ENCODE measurements around the gene SCNN1A. TPM values are rescaled to one million over a fixed set of nuclear protein-coding genes. Genes with fewer than 3 reads are reported as not detected.

The SCNN1A gene
- total and polyA plus RNA-seq, 2 donors (not counting 1 experiment from before 2014, with no cell fraction given) = under 0.01 to 0.05 TPM

GRCh38 chr12:6386491-6386890 lies 11.1 kb upstream of the SCNN1A start:
- H3K9me3 ChIP-seq (ENCODE audit: control insufficient read depth, insufficient read depth, low read depth, low read length) = no peaks in the 10 kb centered on the region
- H3K27me3 ChIP-seq (ENCODE audit: control insufficient read depth, insufficient read depth, low read length) = no peaks in the 10 kb centered on the region
- no peak overlapping the region for H2AFZ ChIP-seq (ENCODE audit: low read length)
- peaks cover 19% of the 10 kb centered on the region for H3K4me1 ChIP-seq (ENCODE audit: control insufficient read depth, extremely low read depth, insufficient read depth, low read length)
- H3K9ac ChIP-seq (ENCODE audit: insufficient read depth, low read length) = no peak overlapping the region
- TF ChIP-seq CTCF (conservative IDR thresholded peaks at IDR 0.05 in 1 of 2, IDR thresholded peaks at IDR 0.05 in 1 of 2; ENCODE audit: low read depth in 1 of 2, low read length in 2 of 2) (no peak), EZH2 (IDR thresholded peaks at IDR 0.05; ENCODE audit: low read length, missing control alignments) (no peak)
- no peaks in the 10 kb centered on the region for H4K20me1 ChIP-seq (ENCODE audit: control insufficient read depth, extremely low read depth, insufficient read depth, low read length)
- H3K4me2 ChIP-seq (ENCODE audit: extremely low read depth, insufficient read depth, low read length) = peak overlapping the region; percentile 33
- H3K36me3 ChIP-seq (ENCODE audit: control insufficient read depth, insufficient read depth, low read length) = peaks cover 20% of the 10 kb centered on the region
- no peak for DNase-seq (ENCODE audit: low read depth in 2 of 2)
- H3K27ac ChIP-seq (ENCODE audit: insufficient read depth, low read length) = no peak overlapping the region
- H3K4me3 ChIP-seq (replicated peaks in 1 of 4; ENCODE audit: control extremely low read depth in 1 of 4, insufficient read depth in 1 of 4, low read depth in 3 of 4, low read length in 4 of 4) = peak overlapping the region in 1 of 4 experiments; percentile 22
- peaks cover 19% of the 10 kb centered on the region for H3K79me2 ChIP-seq (ENCODE audit: control insufficient read depth, insufficient read depth, low read length)

GRCh38 chr12:6386038-6386437 lies 10.7 kb upstream of the SCNN1A start:
- H4K20me1 ChIP-seq (ENCODE audit: control insufficient read depth, extremely low read depth, insufficient read depth, low read length) = no peaks in the 10 kb centered on the region
- H3K27me3 ChIP-seq (ENCODE audit: control insufficient read depth, insufficient read depth, low read length) = no peaks in the 10 kb centered on the region
- DNase-seq (ENCODE audit: low read depth in 2 of 2) = no peak
- H3K27ac ChIP-seq (ENCODE audit: insufficient read depth, low read length) = no peak overlapping the region
- H2AFZ ChIP-seq (ENCODE audit: low read length) = no peak overlapping the region
- peaks cover 19% of the 10 kb centered on the region for H3K79me2 ChIP-seq (ENCODE audit: control insufficient read depth, insufficient read depth, low read length)
- no peak overlapping the region for H3K9ac ChIP-seq (ENCODE audit: insufficient read depth, low read length)
- H3K4me2 ChIP-seq (ENCODE audit: extremely low read depth, insufficient read depth, low read length) = peak overlapping the region; percentile 25
- H3K9me3 ChIP-seq (ENCODE audit: control insufficient read depth, insufficient read depth, low read depth, low read length) = no peaks in the 10 kb centered on the region
- TF ChIP-seq CTCF (conservative IDR thresholded peaks at IDR 0.05 in 1 of 2, IDR thresholded peaks at IDR 0.05 in 1 of 2; ENCODE audit: low read depth in 1 of 2, low read length in 2 of 2) (no peak), EZH2 (IDR thresholded peaks at IDR 0.05; ENCODE audit: low read length, missing control alignments) (no peak)
- H3K36me3 ChIP-seq (ENCODE audit: control insufficient read depth, insufficient read depth, low read length) = peaks cover 20% of the 10 kb centered on the region
- H3K4me1 ChIP-seq (ENCODE audit: control insufficient read depth, extremely low read depth, insufficient read depth, low read length) = peaks cover 19% of the 10 kb centered on the region
- peak overlapping the region in 1 of 4 experiments; percentile 22 for H3K4me3 ChIP-seq (replicated peaks in 1 of 4; ENCODE audit: control extremely low read depth in 1 of 4, insufficient read depth in 1 of 4, low read depth in 3 of 4, low read length in 4 of 4)

GRCh38 chr12:6384499-6385436 lies 9.4 kb upstream of the SCNN1A start:
- peak overlapping the region; percentile 94 for H3K4me2 ChIP-seq (ENCODE audit: extremely low read depth, insufficient read depth, low read length)
- H3K4me3 ChIP-seq (replicated peaks in 1 of 4; ENCODE audit: control extremely low read depth in 1 of 4, insufficient read depth in 1 of 4, low read depth in 3 of 4, low read length in 4 of 4) = peak overlapping the region; percentile 81 to 92 (median 82)
- H4K20me1 ChIP-seq (ENCODE audit: control insufficient read depth, extremely low read depth, insufficient read depth, low read length) = no peaks in the 10 kb centered on the region
- no peaks in the 10 kb centered on the region for H3K9me3 ChIP-seq (ENCODE audit: control insufficient read depth, insufficient read depth, low read depth, low read length)
- peaks cover 19% of the 10 kb centered on the region for H3K79me2 ChIP-seq (ENCODE audit: control insufficient read depth, insufficient read depth, low read length)
- TF ChIP-seq EZH2 (IDR thresholded peaks at IDR 0.05; ENCODE audit: low read length, missing control alignments) = no peak
- TF ChIP-seq CTCF (conservative IDR thresholded peaks at IDR 0.05 in 1 of 2, IDR thresholded peaks at IDR 0.05 in 1 of 2; ENCODE audit: low read depth in 1 of 2, low read length in 2 of 2) = no peak
- H3K27me3 ChIP-seq (ENCODE audit: control insufficient read depth, insufficient read depth, low read length) = no peaks in the 10 kb centered on the region
- peak overlapping the region; percentile 93 for H3K27ac ChIP-seq (ENCODE audit: insufficient read depth, low read length)
- peaks cover 18% of the 10 kb centered on the region for H3K36me3 ChIP-seq (ENCODE audit: control insufficient read depth, insufficient read depth, low read length)
- H3K9ac ChIP-seq (ENCODE audit: insufficient read depth, low read length) = peak overlapping the region; percentile 94
- H2AFZ ChIP-seq (ENCODE audit: low read length) = no peak overlapping the region
- H3K4me1 ChIP-seq (ENCODE audit: control insufficient read depth, extremely low read depth, insufficient read depth, low read length) = peaks cover 19% of the 10 kb centered on the region
- no peak for DNase-seq (ENCODE audit: low read depth in 2 of 2)
